ENCODE results near the gene TP53AIP1.

TP53AIP1 gene

GRCh38 chr11:128904656-128905344 lies 37.9 kb downstream of the TP53AIP1 start:
- no peak for DNase-seq

GRCh38 chr11:128904303-128904655 lies 38.4 kb downstream of the TP53AIP1 start:
- no peak for DNase-seq

- DNase-seq: no peak
Measured at GRCh38 chr11:128903248-128904061, 39.2 kb downstream of the TP53AIP1 start.

GRCh38 chr11:128902515-128903066 lies 40.1 kb downstream of the TP53AIP1 start:
- no peak for DNase-seq

- no peak for DNase-seq
Measured at GRCh38 chr11:128901653-128902514, 40.8 kb downstream of the TP53AIP1 start.

GRCh38 chr11:128900468-128900867 lies 42.2 kb downstream of the TP53AIP1 start:
- no peak for DNase-seq

GRCh38 chr11:128898580-128899344 lies 43.9 kb downstream of the TP53AIP1 start:
- no peak for DNase-seq

GRCh38 chr11:128897826-128898225 lies 44.8 kb downstream of the TP53AIP1 start:
- DNase-seq: no peak

GRCh38 chr11:128896356-128896755 lies 46.3 kb downstream of the TP53AIP1 start:
- DNase-seq: no peak

- DNase-seq: no peak
Measured at GRCh38 chr11:128895526-128895925, 47.1 kb downstream of the TP53AIP1 start.

- no peak for DNase-seq
Measured at GRCh38 chr11:128894685-128895084, 48.0 kb downstream of the TP53AIP1 start.

- DNase-seq: no peak
Measured at GRCh38 chr11:128894286-128894681, 48.4 kb downstream of the TP53AIP1 start.

- no peak for DNase-seq
Measured at GRCh38 chr11:128893578-128894285, 48.9 kb downstream of the TP53AIP1 start.

- no peak for DNase-seq
Measured at GRCh38 chr11:128892866-128893565, 49.7 kb downstream of the TP53AIP1 start.

GRCh38 chr11:128891913-128892398 lies 50.7 kb downstream of the TP53AIP1 start:
- no peak for DNase-seq

GRCh38 chr11:128890543-128891368 lies 51.9 kb downstream of the TP53AIP1 start, which contains the start of gene KCNJ5:
Gene KCNJ5, plus strand, starts transcription at chr11:128891356. Its CDS starts 19,918 bp downstream, at chr11:128911274.
- DNase-seq: no peak

GRCh38 chr11:128890216-128890542 lies 52.5 kb downstream of the TP53AIP1 start:
- no peak for DNase-seq

- DNase-seq: no peak
Measured at GRCh38 chr11:128889657-128890213, 52.9 kb downstream of the TP53AIP1 start.
